ENCODE results near the gene GBF1.

DNA sequence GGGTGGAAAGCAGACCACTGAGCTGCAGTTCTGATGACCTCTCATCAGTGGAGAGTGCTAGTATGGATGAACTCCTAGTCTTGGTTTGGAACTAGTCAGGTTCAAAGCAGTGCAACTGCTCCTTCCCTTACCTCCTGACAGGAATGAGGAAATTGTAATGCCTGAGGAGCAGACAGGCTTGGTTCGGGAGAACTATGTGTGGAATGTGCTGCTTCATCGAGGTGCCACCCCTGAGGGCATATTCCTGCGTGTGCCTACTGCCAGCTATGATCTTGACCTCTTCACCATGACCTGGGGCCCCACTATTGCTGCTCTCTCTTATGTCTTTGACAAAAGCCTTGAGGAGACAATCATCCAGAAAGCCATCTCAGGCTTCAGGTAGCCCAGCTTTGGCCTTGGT is 122.7 kb downstream of the GBF1 start:
- TF ChIP-seq CTCF (IDR thresholded peaks at IDR 0.05) (no peak), POLR2A (IDR thresholded peaks at IDR 0.05) (no peak)

All from uterus (tissue), 2 donors.